Left lung (tissue), 10 donors: ENCODE data around the gene ETV6. TPM values are rescaled to one million over a fixed set of nuclear protein-coding genes. Genes with fewer than 3 reads are reported as not detected.

ENCODE experiments used
- ATAC-seq: fragments of 200-7000 bp; cut with Tn5 transposase; one replicate; pipeline ENCODE4 v1.9.1; 2020; ENCODE audit warnings: moderate library complexity
- DNase-seq, 4 donors: peaks; one replicate each; pipeline ENCODE4 v3.0.0-alpha.2; 2013 to 2020
- H3K27ac ChIP-seq, 2 donors: fragments of 200-600 bp; sonication (generic) in 1 of 2; one replicate each; pipeline versions ENCODE4 v1.5.0 to v1.8.0; 2020 to 2021
- H3K27me3 ChIP-seq, 2 donors: fragments of 200-600 bp; sonication (generic) in 1 of 2; one replicate each; pipeline versions ENCODE4 v1.5.0 to v1.8.0; 2020 to 2021
- H3K36me3 ChIP-seq, 2 donors: fragments of 200-600 bp; sonication (generic) in 1 of 2; one replicate each; pipeline versions ENCODE4 v1.5.0 to v1.8.0; 2020 to 2021
- H3K4me1 ChIP-seq, 2 donors: fragments of 200-600 bp; one replicate each; pipeline ENCODE4 v1.8.0; 2021
- H3K4me3 ChIP-seq, 2 donors: fragments of 200-600 bp; sonication (generic) in 1 of 2; one replicate each; pipeline versions ENCODE4 v1.5.0 to v1.8.0; 2020 to 2021; ENCODE audit warnings: mild to moderate bottlenecking in 1 of 2
- H3K9me3 ChIP-seq, 2 donors: fragments of 200-600 bp; sonication (generic) in 1 of 2; one replicate each; pipeline versions ENCODE4 v1.5.0 to v1.8.0; 2020 to 2021
- intact Hi-C, 2 donors: fragments of 100-400 bp; cut with DNase I; formaldehyde crosslinking; loops; one replicate each; pipeline versions ENCODE4 v1.11.2 to v1.14.2; 2022
- polyA plus RNA-seq, 6 donors: library from polyadenylated mRNA; unstranded; fragments of 120-200 nt; gene quantifications; one replicate each; pipeline ENCODE4 v1.2.1, GENCODE V29; 2013; ENCODE audit not compliant: insufficient read length in 6 of 6
- total RNA-seq, 2 donors: library from RNA; stranded (reverse); fragmentation: NEBNext Ultra II Directional; extraction: Animal tissue kit (Norgen Biotek cat#: 25700); gene quantifications; one replicate each; pipeline ENCODE4 v1.2.1, GENCODE V29; 2021
- TF ChIP-seq, protein P1 (sequence below), 2 donors: fragments of 200-600 bp; sonication (generic) in 1 of 2; IDR thresholded peaks; one replicate each; pipeline versions ENCODE4 v1.5.0 to v1.8.0; 2021; ENCODE audit warnings: antibody characterized with exemption in 2 of 2
- donor health status: DM: no; HTN: yes; CAD: no.
- donor health status: DM: no; HTN: no; CAD: no.

The ETV6 gene
- total and polyA plus RNA-seq, 8 donors, result 16.0 to 44.7 (median 17.1) TPM

DNA sequence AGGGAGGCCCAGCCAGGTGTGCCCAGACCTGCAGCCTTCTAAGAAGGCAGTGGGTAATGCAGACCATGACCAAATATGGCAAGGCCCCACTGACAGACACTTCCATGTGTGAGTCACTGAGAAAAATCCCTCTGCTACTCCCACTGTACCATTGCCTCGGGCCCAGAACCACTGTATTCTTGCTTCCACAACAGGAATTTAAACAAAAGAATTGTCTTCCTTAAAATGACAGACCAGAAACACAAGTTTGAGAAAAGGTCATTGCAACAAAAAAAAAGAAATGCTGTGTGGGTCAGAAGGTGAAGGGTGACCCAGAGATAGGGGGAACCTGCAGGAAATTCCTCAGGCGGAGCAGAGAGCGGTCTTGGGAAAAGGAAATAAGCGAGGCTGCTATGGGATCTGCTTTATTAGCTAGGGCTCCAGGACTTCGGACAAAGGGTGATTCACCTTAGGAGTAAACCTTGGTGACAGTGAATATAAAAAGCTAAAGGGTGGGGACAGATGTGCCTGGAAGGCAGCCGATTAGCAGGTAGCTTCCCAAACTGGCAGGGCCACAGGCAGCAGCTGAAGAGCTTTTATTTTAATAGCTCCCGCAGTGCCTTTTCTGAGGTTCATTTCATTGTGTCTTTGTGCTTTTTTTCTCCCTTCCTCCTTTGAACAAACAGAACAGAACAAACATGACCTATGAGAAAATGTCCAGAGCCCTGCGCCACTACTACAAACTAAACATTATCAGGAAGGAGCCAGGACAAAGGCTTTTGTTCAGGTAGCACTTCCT, 236.0 kb downstream of the ETV6 start:
- Histone ChIP-seq H3K4me1 (peaks cover 10 to 34% of the 10 kb centered on the region in 2 donors), H3K4me3 (no peak overlapping the region), H3K27ac (peak overlapping the region; percentile 63 to 84), H3K36me3 (peaks cover 0 to 53% of the 10 kb centered on the region in 2 donors), H3K9me3 (no peaks in the 10 kb centered on the region), H3K27me3 (no peaks in the 10 kb centered on the region)
- no peak for DNase-seq
- ATAC-seq, result peak; percentile 78
- intact Hi-C loops, result loop anchor here in 1 of 2 donors (10.0 kb wide), 1 partner anchor 129 kb away; no protein-coding TSS in a partner anchor
- TF ChIP-seq, protein P1, sequence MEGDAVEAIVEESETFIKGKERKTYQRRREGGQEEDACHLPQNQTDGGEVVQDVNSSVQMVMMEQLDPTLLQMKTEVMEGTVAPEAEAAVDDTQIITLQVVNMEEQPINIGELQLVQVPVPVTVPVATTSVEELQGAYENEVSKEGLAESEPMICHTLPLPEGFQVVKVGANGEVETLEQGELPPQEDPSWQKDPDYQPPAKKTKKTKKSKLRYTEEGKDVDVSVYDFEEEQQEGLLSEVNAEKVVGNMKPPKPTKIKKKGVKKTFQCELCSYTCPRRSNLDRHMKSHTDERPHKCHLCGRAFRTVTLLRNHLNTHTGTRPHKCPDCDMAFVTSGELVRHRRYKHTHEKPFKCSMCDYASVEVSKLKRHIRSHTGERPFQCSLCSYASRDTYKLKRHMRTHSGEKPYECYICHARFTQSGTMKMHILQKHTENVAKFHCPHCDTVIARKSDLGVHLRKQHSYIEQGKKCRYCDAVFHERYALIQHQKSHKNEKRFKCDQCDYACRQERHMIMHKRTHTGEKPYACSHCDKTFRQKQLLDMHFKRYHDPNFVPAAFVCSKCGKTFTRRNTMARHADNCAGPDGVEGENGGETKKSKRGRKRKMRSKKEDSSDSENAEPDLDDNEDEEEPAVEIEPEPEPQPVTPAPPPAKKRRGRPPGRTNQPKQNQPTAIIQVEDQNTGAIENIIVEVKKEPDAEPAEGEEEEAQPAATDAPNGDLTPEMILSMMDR (IDR thresholded peaks at IDR 0.05), result no peak

- intact Hi-C loops, result loop anchor here in 1 of 2 donors (10.0 kb wide), 1 partner anchor 128 kb away; no protein-coding TSS in a partner anchor
- Histone ChIP-seq H3K4me3 (no peak overlapping the region), H3K27me3 (no peaks in the 10 kb centered on the region), H3K27ac (peak overlapping the region in 1 of 2 donors; percentile 84), H3K36me3 (peaks cover 0 to 61% of the 10 kb centered on the region in 2 donors), H3K9me3 (no peaks in the 10 kb centered on the region), H3K4me1 (peaks cover 10 to 32% of the 10 kb centered on the region in 2 donors)
- no peak for DNase-seq
- TF ChIP-seq, protein P1 (IDR thresholded peaks at IDR 0.05), result no peak
- ATAC-seq, result no peak
Observed at GRCh38 chr12:11886339-11886738, 236.9 kb downstream of the ETV6 start.

DNA sequence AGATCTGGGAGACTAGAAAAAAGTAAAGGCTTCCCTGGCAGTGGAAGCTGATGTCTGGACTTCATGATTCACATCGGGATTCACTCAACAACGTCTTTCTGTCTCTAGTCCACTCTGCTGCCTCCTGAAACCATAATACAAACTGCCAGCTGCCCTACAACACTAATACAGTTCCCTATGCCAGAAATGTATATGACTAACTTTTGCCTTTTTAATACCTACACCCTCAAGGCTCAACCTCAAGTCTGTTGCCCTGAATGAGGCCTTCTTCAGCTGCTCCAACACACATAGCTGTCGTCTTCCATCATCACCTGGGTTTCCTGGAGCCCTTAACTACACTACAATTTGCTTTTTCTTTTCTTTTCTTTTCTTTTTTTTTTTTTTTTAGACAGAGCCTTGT, 238.6 kb downstream of the ETV6 start:
- no peak overlapping the region for H3K4me3 ChIP-seq
- H3K4me1 ChIP-seq, result peaks cover 10 to 38% of the 10 kb centered on the region in 2 donors
- intact Hi-C loops, result loop anchor here in 1 of 2 donors (10.0 kb wide), 1 partner anchor 127 kb away; no protein-coding TSS in a partner anchor
- no peak for ATAC-seq
- H3K36me3 ChIP-seq, result peaks cover 0 to 77% of the 10 kb centered on the region in 2 donors
- no peaks in the 10 kb centered on the region for H3K27me3 ChIP-seq
- H3K9me3 ChIP-seq, result no peaks in the 10 kb centered on the region
- TF ChIP-seq, protein P1 (IDR thresholded peaks at IDR 0.05), result no peak
- H3K27ac ChIP-seq, result no peak overlapping the region
- no peak for DNase-seq

- intact Hi-C loops, result no loop called here
Observed at GRCh38 chr12:11891346-11891745, 241.9 kb downstream of the ETV6 start.

More at GRCh38 chr12:11891346-11891745, 241.9 kb downstream of the ETV6 start:
- DNase-seq, result no peak
- H3K36me3 ChIP-seq, result peaks cover 0 to 68% of the 10 kb centered on the region in 2 donors
- TF ChIP-seq, protein P1 (IDR thresholded peaks at IDR 0.05), result no peak
- peaks cover 0 to 20% of the 10 kb centered on the region in 2 donors for H3K4me1 ChIP-seq
- no peaks in the 10 kb centered on the region for H3K9me3 ChIP-seq
- no peaks in the 10 kb centered on the region for H3K27me3 ChIP-seq
- no peak overlapping the region for H3K4me3 ChIP-seq
- no peak overlapping the region for H3K27ac ChIP-seq
- ATAC-seq, result no peak
